Measurements from ENCODE around the gene SNX12. TPM values are rescaled to one million over a fixed set of nuclear protein-coding genes. Genes with fewer than 3 reads are reported as not detected.

SNX12 gene
- total RNA-seq, 1 experiment from 2014 or later = 43.7 TPM

DNA sequence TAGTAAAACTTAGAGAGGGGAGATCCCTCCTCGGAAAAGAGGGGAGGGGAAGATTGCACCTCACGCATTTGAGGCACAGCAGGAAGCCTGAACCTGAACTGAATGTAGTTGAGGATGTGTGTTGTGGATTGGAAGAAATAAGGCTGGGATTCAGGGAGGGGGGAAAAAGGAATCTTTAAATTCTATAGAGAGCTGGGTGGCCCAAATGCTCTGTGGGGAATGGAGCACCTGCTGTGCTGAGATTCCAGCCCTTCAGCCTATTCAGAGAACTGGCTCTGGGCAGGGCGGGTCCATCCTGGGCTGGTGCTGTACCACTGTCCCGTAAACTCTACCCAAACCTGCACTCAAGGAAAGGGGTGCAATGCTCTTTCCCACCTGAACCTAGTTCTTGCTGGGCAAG, 31.6 kb upstream of the SNX12 start:
- Histone ChIP-seq H3K9me3 (ENCODE audit: control insufficient read depth in 1 of 2, insufficient read depth in 1 of 2, low read depth in 1 of 2, low read length in 2 of 2) (no peaks in the 10 kb centered on the region), H3K36me3 (ENCODE audit: control insufficient read depth in 1 of 2, insufficient read depth in 2 of 2, low read length in 2 of 2) (no peaks in the 10 kb centered on the region), H2AFZ (ENCODE audit: low read depth, low read length, poor library complexity, severe bottlenecking) (no peak overlapping the region), H4K20me1 (ENCODE audit: insufficient read depth) (no peaks in the 10 kb centered on the region), H3K4me3 (replicated peaks in 1 of 2; ENCODE audit: low read depth in 1 of 2, low read length in 2 of 2) (no peak overlapping the region), H3K9me2 (ENCODE audit: insufficient read depth) (no peaks in the 10 kb centered on the region), H3K9ac (ENCODE audit: low read length) (no peak overlapping the region), H3K27me3 (ENCODE audit: insufficient read depth, low read length) (no peaks in the 10 kb centered on the region), H3K4me1 (ENCODE audit: control insufficient read depth in 1 of 2, insufficient read depth in 2 of 2, low read length in 2 of 2) (peaks cover 0 to 14% of the 10 kb centered on the region in 2 experiments; a peak in 2 of 4 replicates), H3K27ac (ENCODE audit: low read depth, low read length) (no peak overlapping the region), H3K79me2 (ENCODE audit: insufficient read depth, low read length) (no peaks in the 10 kb centered on the region), H3K4me2 (ENCODE audit: low read length) (no peak overlapping the region)
- ATAC-seq (no peak), DNase-seq (ENCODE audit: low read depth, low spot score) (no peak)
- TF ChIP-seq YY1 (IDR thresholded peaks at IDR 0.05; ENCODE audit: extremely low read depth, insufficient replicate concordance, low read depth, low read length) (no peak), SP1 (IDR thresholded peaks at IDR 0.05; ENCODE audit: low read depth) (no peak), JUND (IDR thresholded peaks at IDR 0.05) (no peak), CEBPB (IDR thresholded peaks at IDR 0.05; ENCODE audit: low read depth) (no peak), CBX3 (IDR thresholded peaks at IDR 0.05; ENCODE audit: low read depth) (no peak), EGR1 (IDR thresholded peaks at IDR 0.05; ENCODE audit: low read depth) (no peak), POLR2AphosphoS5 (IDR thresholded peaks at IDR 0.05; ENCODE audit: low read depth, low read length) (no peak), SRF (IDR thresholded peaks at IDR 0.05; ENCODE audit: low read depth) (no peak), ZFX (IDR thresholded peaks at IDR 0.05) (no peak), RAD21 (IDR thresholded peaks at IDR 0.05; ENCODE audit: low read depth) (no peak), SIN3A (IDR thresholded peaks at IDR 0.05; ENCODE audit: low read depth) (no peak)
- TF ChIP-seq, protein P1, sequence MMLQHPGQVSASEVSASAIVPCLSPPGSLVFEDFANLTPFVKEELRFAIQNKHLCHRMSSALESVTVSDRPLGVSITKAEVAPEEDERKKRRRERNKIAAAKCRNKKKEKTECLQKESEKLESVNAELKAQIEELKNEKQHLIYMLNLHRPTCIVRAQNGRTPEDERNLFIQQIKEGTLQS (IDR thresholded peaks at IDR 0.05) = no peak
- TF ChIP-seq, protein P2, sequence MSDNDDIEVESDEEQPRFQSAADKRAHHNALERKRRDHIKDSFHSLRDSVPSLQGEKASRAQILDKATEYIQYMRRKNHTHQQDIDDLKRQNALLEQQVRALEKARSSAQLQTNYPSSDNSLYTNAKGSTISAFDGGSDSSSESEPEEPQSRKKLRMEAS (IDR thresholded peaks at IDR 0.05) = no peak
- POLR2A ChIA-PET = no interaction called here
- intact Hi-C loops (cut with micrococcal nuclease) = loop anchor here (5.0 kb wide), 1 partner anchor 78 kb away; no protein-coding TSS in a partner anchor
- BruUV-seq (replicated peaks) = no TSS peak
- RAD21 ChIA-PET (ENCODE audit: low non-redundant PET in 1 of 2, low total read pairs in 2 of 2, uncharacterized antibody in 2 of 2, unreplicated experiment in 2 of 2) = no interaction called here
- CTCF ChIA-PET = no interaction called here

All from HCT116 (cell line).